Bronchial epithelial cell (primary cell): ENCODE data around the gene ITSN2. TPM values are rescaled to one million over a fixed set of nuclear protein-coding genes. Genes with fewer than 3 reads are reported as not detected.

Source experiments
- DNase-seq: peaks from one replicate; pipeline ENCODE4 v3.0.0-alpha.2; 2010; ENCODE audit warnings: low read depth
- FAIRE-seq: peaks from 2 replicates; lab custom pipeline; 2011; peaks lifted over from hg19 to GRCh38; lab: Jason Lieb, UNC
- H3K27me3 ChIP-seq: 2 replicates; pipeline ENCODE4 v1.5.1; 2011; ENCODE audit warnings: low read length; ENCODE audit not compliant: control insufficient read depth, insufficient read depth
- H3K36me3 ChIP-seq: 2 replicates; pipeline ENCODE4 v1.5.1; 2011; ENCODE audit warnings: low read length; ENCODE audit not compliant: control insufficient read depth, insufficient read depth
- H3K4me3 ChIP-seq: 2 replicates; pipeline ENCODE4 v1.5.1; 2011; ENCODE audit warnings: mild to moderate bottlenecking, low read depth, low read length, control low read depth
- CTCF ChIP-seq: IDR thresholded peaks from 2 replicates; pipeline ENCODE4 v1.5.1; 2011; ENCODE audit warnings: mild to moderate bottlenecking, moderate library complexity, low read length, control low read depth, inconsistent platforms; ENCODE audit not compliant: insufficient read depth, severe bottlenecking
- total RNA-seq: library from RNA; depleted of rRNA; stranded (reverse); fragments of >200 nt; gene quantifications from 2 replicates; pipeline ENCODE4 v1.2.1, GENCODE V29; 2014

Gene ITSN2
- total RNA-seq, 1 donor from 2014 or later, result 26.3 TPM

- H3K36me3 ChIP-seq, result no peaks in the 10 kb centered on the region
- TF ChIP-seq CTCF, result no peak
- FAIRE-seq (no peak), DNase-seq (no peak)
- H3K27me3 ChIP-seq, result no peaks in the 10 kb centered on the region
- no peak overlapping the region for H3K4me3 ChIP-seq
Measured at GRCh38 chr2:24336811-24337210, 23.5 kb downstream of the ITSN2 start.

DNA sequence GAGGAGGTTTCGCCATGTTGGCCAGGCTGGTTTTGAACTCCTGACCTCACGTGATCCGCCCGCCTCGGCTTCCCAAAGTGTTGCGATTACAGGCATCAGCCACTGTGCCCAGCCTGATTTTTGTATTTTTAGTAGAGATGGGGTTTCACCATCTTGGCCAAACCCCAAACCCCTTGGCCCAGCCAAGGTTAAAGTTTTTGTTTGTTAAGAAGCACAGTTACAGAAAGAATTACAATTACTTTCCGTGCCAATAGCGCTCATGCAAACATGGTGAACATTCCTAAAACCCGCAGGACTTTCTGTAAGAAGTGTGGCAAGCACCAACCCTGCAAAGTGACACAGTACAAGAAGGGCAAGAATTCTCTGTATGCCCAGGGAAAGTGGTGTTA lies 26.1 kb downstream of the ITSN2 start:
- FAIRE-seq, result no peak
- no peaks in the 10 kb centered on the region for H3K36me3 ChIP-seq
- no peaks in the 10 kb centered on the region for H3K27me3 ChIP-seq
- H3K4me3 ChIP-seq, result no peak overlapping the region
- no peak for DNase-seq
- no peak for TF ChIP-seq CTCF

DNA sequence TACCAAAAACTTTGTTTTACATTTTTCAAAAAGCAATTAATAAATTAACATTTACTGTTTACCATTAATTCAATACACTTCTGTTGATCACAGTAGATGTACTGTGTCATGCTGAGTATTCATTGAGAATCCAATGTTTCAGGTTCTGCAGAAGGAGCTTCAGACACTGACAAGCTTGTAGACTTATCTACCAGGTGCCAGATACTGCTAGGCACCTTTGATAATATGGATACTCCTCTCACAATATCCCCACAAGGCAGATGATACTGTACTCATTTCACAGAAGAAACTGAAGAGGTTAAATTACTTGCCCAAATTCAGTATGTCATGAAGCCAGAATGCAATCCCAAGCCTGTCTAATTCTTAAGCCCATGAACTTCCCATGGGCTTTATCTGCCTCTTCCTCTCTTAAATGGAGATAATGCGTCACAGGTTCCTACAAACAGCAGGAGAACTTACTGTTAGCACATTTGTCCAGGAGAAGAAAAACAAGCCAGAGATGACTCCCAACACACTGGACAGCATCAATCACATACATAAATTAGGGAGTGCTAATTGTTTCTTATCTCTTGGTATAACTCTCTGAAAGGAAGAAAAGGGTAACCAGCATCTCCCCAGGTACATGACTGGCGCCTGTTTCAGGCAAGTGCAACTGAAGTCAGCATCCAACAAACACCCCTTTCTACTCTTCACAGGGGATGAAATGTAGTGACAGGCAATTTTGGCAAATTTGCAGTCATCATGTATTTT lies 27.4 kb downstream of the ITSN2 start:
- DNase-seq, result no peak
- no peak for FAIRE-seq
- no peak for TF ChIP-seq CTCF
- no peak overlapping the region for H3K4me3 ChIP-seq
- H3K36me3 ChIP-seq, result no peaks in the 10 kb centered on the region
- no peaks in the 10 kb centered on the region for H3K27me3 ChIP-seq

DNA sequence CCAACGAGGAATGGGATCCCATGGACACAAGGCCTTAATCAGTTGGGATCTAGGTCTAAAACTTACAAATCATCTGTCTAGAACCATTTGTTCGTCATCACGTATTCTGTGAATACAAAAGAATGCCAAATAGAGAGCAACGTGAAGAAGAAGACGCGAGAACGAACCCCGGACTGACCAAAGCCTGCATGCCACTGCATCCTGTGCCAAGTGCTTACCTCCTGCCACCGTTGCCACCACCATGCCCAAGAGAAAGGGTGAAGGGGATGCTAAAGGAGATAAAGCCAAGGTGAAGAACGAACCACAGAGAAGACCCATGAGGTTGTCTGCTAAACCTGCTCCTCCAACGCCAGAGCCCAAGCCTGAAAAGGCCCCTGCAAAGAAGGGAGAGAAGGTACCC lies 30.2 kb downstream of the ITSN2 start:
- no peak overlapping the region for H3K4me3 ChIP-seq
- H3K27me3 ChIP-seq, result no peaks in the 10 kb centered on the region
- FAIRE-seq (no peak), DNase-seq (no peak)
- no peak for TF ChIP-seq CTCF
- no peaks in the 10 kb centered on the region for H3K36me3 ChIP-seq

DNA sequence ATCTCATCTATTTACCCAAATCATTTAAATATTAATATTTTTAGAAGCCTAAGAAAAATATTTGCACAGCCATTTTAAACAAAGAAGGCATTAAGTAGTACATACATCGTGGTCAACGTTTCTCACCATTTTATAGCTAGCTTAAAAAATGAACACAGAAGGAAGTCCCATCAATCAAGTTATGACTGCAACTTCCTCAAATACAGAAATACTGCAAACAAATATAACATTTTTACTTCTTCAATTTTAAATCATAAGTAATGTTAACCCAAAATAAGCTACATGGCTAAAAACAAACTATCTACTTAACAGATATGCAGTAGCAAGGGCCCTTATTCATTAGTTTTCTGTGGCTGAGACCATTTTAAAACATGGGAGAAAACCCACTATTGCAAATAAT lies 30.6 kb downstream of the ITSN2 start:
- DNase-seq (no peak), FAIRE-seq (no peak)
- no peaks in the 10 kb centered on the region for H3K36me3 ChIP-seq
- TF ChIP-seq CTCF, result no peak
- no peak overlapping the region for H3K4me3 ChIP-seq
- H3K27me3 ChIP-seq, result no peaks in the 10 kb centered on the region

DNA sequence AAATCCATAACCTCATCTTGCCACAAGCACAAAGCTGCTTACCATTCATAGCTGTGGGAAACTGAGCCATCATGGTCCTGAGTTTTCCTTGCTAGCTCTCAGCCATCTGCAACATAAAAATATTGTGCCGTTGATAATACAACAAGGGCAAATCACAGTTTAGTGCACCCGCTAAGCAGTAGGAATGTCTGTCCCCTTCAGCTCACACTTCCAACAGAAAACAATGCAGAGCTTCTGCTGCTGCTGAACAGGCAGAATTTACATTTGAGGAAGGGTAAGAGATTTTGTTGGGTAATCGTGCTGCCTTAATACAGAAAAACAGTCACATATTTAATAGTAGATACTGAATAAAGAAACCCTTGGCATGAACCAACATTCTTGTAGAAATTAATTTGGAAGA lies 32.3 kb downstream of the ITSN2 start:
- DNase-seq (no peak), FAIRE-seq (no peak)
- Histone ChIP-seq H3K4me3 (no peak overlapping the region), H3K36me3 (no peaks in the 10 kb centered on the region), H3K27me3 (no peaks in the 10 kb centered on the region)
- no peak for TF ChIP-seq CTCF
